ENCODE measurements around the gene TDRD5.

DNA sequence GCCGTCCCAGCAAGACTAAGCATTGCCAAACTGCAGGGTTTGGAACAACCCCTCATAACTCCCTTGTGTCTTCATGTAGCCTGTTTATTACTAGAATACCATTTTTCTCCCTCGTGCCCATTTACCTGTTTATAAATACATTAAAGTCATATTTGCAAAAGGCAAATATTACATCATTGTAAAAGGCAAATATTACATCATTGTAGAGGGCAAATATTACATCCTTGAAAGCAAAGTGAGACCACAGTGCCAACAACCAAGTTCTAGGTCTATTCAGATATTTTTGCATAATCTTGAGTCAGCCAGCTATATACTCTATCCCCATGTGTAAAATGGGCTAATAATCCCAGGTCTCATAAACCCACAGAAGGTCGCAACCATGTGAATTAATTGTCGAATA, 140.0 kb downstream of the TDRD5 start:
- no peak for TF ChIP-seq EZH2phosphoT487 (IDR thresholded peaks at IDR 0.05)
- TF ChIP-seq, protein P1, sequence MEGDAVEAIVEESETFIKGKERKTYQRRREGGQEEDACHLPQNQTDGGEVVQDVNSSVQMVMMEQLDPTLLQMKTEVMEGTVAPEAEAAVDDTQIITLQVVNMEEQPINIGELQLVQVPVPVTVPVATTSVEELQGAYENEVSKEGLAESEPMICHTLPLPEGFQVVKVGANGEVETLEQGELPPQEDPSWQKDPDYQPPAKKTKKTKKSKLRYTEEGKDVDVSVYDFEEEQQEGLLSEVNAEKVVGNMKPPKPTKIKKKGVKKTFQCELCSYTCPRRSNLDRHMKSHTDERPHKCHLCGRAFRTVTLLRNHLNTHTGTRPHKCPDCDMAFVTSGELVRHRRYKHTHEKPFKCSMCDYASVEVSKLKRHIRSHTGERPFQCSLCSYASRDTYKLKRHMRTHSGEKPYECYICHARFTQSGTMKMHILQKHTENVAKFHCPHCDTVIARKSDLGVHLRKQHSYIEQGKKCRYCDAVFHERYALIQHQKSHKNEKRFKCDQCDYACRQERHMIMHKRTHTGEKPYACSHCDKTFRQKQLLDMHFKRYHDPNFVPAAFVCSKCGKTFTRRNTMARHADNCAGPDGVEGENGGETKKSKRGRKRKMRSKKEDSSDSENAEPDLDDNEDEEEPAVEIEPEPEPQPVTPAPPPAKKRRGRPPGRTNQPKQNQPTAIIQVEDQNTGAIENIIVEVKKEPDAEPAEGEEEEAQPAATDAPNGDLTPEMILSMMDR (IDR thresholded peaks at IDR 0.05), result no peak

All from neural progenitor cell (in vitro differentiated cells).